HG03280 (cell line): ENCODE measurements around the gene FAM83E.
"Not testable (repeated sequence)": the region's sequence is repeated elsewhere in the genome, so short reads cannot be mapped to it uniquely, and the experiment has no call there.

Experiments
- ATAC-seq: cut with Tn5 transposase; IDR thresholded peaks from one replicate; pipeline ENCODE4 v1.9.1; 2021; ENCODE audit warnings: mild to moderate bottlenecking, moderate library complexity; ENCODE audit not compliant: unreplicated experiment

Gene FAM83E

DNA sequence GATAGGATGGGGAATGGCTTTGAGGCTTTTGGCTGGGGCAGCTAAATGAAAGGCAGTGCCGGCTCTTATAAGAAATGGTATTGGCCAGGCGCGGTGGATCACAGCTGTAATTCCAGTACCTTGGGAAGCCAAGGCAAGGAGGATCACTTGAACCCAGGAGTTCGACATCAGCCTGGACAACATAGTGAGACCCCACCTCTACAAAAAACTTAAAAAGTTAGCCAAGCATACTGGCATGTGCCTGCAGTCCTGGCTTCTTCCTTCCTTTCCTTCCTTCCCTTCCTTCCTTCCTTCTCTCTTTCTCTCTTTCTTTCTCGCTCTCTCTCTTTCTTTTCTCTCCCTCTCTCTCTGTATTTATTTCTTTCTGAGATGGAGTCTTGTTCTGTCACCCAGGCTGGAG, 28.0 kb upstream of the FAM83E start:
- no peak for ATAC-seq

DNA sequence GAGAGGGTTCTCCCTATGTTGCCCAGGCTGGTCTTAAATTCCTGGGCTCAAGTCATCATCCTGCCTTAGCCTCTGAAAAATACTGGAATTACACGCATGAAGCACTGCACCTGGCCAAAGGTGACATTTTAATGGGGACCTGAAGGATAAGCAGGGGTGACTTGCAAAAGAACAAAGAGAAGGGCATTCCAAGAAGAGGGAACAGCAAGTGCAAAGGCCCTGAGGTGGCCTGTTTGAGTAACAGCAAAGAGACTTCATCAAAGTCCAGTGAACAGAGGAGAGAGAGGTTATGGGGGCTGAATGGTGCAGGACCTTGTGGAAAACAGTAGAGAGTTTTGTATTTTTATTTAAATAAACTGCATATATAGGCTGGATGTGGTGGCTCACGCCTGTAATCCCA, 27.0 kb upstream of the FAM83E start:
- no peak for ATAC-seq

DNA sequence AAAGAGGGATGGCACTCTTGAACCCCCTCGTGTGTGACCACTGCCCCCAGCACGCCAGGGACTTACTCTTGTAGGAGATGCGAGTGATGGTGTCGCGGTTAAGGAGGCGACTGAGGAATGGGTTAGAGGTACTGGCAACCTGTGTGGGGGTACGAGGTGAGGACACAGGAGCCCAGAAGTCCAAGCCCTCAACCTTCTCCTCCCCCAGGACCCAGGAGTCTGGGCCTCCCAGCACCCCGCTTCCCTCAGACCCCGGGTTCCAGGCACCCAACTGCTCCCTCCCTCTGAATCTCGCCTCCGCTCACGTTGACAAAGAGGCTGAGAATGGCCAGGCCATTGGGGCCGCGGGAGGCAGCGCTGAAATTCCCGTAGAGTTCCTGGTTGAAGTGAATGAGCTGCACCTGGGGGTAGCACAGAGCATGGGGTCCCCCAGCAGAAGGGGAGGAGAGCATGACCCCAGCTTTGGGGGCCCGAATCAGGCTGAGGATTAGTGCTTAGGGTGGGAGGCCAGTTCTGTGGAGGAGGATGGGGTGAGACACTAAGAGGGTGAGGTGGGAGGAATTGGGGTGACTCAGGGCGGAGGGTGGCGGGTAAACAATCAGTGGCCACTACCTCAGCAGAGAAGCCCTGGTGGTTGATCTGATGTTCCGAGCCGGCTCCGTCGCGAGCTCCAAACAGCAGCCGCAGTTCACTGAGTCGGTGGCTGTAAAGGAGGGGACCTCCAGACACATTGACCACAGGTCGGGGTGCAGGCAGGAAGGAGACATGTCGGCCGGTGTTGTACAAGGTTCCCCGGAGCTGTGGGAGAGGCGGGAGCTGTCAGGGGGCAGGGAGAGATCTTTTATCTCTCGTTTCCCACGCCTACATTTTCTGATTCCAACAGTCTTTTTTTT, 24.9 kb upstream of the FAM83E start:
- ATAC-seq: no peak

DNA sequence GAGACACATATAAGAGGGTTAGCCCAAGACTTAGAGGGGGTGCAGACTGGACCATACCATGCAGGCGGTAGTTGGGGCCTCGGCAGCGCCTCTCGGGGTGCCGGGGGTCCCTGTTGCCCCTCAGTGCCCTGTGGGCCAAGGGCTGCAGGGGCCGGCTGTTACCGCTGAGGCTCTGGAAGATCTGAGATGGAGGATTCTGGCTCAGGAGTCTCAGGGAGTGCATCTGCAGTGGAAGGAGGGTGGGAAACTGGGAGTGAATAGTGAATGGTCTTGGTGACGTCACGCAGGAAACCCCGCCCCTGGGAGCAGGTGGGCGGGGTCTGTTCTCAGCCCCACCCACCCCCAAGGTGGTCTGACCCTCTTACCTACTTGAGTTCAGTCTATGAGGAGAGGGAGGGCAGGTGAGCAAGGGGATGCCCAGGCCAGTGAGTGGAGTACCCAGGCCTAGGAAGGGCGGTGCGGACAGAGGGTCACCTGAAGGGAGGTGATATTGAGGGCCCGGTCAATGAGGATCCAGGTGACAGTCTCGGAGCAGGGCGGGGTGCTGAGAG, 24.0 kb upstream of the FAM83E start:
- ATAC-seq: no peak

DNA sequence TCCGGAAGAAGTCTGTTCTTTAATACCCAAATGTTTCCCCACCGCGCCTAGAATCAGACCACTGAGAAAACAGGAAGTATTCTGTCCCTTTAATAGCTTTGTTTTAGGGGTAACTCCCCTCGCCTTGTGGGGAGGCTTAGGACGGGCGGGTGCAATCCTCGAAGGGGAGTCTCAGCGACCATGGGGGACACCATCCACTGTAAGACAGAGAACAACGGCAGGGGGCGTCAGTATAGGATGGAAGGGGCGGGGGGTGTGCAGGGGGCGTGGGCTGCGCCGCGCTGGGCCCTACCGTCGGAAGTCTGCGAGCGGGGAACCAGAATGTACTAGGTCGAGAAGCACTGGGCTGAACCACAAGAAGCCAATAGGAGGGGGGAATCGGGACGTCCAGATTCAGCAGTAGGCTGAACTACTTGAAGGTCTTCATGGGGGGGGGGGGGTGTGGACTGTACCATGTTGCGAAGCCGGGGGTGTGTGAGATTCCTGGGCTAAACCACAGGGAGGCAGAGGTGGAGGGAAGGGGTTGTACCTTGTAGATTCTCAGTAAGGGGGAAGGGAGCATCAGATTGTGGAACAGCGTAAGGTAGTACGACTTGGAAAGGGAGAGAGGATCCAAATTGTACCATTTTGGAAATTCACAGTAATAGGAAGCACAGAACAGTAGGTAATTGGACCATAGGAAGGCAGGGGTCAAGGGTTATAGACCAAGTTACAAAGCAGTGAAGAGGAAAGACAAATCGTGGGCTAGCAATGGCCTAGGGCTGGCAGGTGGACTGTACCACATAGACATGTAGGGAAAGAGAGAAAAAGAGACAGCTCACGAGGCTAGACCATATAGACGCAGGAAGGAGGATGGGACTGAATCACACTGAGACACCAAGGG, 23.3 kb upstream of the FAM83E start:
- no peak for ATAC-seq

DNA sequence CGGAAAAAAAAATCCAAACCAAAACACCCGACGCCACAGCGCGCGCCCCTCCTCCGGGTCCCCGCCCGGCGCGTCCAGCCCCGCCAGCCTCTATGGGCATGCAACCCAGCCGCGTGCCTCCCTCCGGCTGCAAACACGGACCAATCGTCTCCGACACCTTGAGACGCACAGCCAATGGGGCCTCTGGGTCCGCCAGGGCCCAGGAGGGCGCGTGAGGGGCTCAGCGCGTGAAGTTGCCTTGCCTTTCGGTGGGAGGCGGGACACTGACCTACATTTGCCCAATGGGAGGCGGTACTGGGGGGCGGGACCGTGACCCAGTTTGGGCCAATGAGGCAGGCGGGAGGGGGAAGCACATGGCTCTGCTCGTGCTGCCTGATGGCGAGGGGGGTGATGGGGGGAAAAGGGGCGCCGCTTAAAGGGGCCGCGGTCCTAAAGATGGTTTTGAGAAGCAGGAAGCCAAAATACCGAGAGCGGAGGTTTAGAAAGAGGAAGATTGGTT, 22.6 kb upstream of the FAM83E start:
- ATAC-seq: peak; percentile 67

DNA sequence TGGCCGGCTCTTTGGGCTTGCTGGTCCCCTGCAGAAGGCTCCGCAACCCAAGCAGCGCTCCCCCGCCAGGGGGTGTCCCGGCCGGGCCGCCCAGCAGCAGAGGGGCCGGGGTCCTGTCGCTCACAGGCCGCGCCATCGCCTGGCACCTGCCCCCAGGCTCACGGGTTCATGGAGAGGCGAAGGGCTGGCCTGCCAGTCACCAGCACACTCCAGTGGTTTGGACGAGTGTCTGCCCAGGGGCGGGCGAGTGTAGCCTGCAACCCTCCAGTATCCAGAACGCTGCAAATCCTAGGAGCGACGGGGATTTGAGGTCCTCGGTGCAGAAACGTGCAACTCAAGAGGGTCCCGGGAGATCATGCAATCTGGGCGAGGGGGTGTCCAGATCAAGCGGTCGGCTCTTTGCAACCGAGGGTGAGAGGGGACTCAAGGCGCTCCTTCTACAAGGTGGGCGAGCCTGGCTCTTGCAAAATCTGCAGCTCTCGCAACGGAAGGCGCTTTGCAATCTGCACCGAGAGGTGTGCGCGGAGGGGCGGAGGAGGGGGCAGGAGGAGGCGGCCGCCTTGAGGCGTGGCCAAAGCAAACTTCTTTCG, 22.1 kb upstream of the FAM83E start, which contains the start of gene DBP:
Gene DBP (minus strand): TSS at position 521 of the 590 bp plus-strand sequence. CDS start 385 bp downstream, at position 136.
- ATAC-seq: peak; percentile 1

DNA sequence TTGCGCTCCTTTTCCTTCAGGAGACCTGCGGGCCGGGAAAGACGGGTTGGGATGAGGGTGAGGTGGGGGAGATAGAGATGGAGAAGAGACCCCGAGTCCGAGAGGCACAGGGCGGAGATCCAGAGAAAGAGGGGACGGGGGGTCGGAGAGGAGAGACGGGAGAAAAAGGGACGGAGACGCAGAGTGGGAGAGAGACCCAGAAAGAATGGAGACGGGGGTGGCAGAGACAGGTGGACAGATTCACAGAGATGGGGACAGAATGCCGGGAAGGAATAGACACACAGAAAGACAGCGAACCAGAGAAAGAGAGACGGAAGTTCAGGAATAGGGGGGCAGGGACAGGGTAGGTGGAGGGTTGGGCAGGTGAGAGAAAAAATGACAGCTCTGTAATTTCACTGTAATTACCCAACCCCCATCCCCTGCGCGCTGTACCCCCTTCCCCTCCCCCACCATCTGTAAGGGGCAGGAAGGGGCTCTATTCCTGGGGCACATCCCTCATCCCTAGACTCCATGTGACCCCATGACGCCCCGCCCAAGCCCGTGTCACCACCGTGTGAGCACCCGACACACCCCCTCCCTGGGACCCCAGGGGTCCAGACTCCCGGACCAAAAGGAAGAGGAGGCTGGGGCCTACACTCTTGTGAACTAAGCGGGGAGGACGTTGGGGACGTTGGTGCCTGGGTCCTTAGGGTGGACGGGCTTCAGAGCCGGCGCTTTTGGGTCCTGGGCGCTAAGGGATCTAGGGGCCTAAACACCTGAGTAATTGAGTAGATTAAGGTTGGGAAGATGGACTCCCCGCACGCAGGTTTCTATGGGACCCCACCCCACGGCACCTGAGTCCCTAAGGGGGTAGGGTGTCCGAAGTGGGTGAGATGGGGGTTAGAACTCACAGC, 21.3 kb upstream of the FAM83E start:
- ATAC-seq: no peak

DNA sequence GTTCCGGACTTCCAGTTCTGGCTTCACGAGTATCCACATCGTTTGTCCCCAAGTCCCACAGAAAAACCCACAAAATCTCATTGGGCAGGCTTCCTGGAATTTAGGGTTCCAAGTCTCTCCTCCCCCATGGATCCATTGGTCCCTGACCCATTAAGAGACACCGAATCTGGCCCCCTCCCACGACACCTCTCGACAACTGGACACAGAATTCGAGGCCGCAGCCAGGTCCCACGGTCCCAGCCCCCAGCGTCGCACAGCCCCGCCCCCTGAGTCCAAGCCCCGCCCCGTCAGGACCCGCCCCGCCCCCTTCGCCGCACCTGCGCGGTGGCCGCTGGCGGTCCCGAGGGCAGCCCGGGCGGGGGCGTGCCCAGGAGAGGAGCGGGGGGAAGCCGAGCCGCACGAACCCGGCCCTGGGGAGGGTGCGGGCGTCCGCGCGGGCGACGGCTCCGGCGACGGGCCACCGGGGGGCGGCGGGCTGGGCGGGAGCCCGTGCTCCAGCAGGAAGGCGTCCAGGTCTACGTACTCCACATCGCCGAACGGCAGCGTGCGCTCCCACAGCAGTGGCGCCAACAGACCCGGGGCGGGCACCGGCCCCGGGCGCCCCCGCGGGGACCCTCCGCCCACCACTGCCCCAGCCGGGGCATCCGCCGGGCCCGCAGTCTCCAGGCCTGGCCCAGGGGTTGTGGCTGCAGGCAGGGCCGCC, 20.5 kb upstream of the FAM83E start:
- peak; percentile 23 for ATAC-seq

DNA sequence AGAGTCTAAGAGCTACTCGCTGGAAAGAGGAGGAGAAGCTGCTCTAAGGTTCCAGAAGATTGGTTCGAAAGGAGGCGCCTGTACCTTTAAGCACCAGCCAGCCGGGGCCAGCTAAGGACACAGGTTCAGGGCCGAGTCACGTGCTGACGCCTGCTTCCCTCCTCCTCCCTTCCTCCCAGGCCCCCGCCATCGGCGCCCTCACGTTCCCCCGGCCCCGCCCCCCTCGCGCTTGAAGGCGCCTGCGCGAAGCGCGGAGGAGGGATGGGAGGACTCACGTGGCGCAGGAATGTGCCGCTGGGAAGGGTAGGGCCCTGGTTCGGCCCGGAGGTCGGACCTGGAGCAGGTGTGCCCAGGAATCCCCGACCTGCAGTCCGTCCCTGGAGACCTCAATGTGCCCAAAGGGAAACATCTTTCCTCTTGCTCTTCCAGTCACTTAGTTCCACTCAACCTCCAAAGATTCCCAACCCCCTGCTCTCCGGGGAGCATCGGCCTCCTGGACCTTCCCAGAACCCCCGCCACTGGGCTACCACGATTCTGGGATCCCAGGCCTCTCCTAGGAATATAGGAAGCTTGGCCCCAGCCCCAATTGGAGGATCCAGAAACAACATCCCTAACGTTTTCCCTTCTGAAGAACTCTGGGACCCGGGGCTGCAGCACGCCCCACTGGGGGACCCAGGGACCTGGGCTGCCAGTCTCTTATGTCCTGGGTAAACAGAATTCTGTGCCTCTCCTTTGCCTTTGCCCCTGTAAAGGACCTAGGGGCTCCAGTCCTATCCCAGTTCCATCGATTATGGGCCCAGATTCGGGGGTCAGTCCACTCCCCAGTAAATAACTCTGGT, 19.8 kb upstream of the FAM83E start:
- peak; percentile 34 for ATAC-seq

DNA sequence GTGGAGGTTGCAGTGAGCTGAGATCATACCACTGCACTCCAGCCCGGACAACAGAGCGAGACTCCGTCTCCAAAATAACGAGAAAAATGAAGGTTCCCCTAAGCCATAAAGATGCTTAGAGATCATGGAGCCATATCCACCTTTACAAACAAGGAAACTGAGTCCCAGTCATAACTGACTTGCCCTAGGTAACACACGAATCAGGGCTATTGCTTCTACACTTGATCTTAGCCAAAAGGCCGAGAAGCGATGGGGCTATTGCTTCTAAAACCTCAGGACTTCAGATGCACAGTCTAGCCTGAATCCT, 19.1 kb upstream of the FAM83E start:
- no peak for ATAC-seq

DNA sequence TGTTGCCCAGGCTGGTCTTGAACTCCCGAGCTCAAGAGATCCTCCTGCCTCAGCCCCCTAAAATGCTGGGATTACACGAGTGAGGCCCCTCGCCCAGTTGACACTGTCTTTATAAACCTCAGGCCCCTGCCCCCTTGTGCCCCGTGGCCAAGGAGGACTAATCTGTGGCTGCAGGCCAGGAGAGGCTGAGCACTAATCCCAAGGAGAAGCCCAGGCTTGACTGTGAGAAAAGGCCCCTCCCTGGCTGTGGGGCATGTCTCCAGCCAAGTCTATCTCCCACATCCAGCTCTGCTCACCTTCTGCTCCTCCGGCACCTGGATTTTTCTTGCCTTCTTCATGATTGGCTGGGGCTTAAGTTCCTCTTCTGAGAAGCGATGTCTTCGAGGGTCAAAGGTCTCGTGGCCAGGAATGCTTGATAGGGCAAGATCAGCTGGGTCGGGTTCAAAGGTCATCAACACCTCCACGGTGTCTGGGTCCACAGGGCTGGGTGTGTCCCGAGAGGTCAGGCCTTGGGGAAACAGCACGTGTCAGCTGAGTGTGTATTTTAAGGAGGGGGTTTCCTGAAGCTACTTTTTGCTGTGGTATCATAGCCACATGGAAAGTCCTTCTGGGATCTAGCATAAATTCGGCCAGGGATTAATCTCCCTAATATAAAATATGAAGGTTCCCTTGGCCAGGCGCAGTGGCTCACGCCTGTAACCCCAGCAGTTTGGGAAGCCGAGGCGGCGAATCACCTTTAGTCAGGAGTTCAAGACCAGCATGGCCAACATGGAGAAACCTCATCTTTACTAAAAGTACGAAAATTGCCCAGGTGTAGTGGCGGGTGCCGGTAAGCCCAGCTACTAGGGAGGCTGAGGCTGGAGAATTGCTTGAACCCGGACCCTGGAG, 18.5 kb upstream of the FAM83E start:
- no peak for ATAC-seq

DNA sequence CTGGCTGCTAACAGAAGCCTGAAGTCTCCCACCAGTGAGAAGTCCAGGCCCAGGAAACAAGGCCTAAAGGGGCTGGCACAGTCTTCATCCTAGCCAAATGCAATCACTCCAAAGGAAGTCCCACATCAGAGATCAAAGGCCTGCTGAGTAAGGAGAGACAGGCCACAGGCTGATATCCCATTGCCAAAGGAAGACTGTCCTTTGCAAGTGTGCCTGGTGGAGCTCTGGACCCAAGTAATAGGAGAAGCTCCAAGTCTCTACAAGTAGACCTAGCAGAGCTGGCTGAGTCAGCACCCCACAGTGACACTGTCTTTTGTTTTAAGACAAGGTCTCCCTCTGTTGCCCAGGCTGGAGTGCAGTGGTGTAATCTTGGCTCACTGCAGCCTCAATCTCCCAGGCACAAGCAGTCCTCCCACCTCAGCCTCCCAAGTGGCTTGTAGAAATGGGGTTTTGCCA, 17.8 kb upstream of the FAM83E start:
- no peak for ATAC-seq

DNA sequence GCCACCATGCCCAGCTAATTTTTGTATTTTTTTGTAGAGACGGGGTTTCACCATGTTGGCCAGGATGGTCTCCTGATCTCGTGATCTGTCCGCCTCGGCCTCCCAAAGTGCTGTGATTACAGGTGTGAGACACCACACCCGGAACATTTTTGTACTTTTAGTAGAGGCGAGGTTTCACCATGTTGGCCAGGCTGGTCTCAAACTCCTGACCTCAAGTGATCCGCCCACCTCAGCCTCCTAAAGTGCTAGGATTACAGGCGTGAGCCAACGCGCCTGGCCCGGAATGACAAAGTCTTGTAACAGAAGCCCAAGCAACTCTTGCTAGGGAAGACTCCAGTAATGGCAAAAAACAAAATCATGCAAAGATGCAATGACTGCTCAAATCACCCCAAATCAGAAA, 17.4 kb upstream of the FAM83E start:
- not testable (repeated sequence) for ATAC-seq

DNA sequence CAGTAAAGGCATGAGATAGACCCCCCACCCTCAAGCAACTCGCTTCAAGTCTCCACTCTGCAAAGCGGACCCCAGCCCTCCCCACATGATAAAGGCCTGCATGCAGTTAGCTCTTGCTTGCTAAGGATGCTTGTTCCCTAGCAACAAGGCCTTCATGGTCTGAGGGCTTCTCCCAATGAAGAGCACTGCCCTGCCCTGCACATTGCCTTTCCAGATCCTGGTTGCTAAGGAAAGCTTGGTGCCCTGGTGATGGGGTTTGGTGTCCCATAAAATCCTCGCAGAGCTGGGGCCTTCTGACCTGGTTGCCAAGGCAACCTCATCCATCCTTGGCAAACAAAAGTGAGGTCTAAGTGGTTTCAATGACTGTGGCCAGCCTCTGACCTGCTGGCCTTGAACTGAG, 16.3 kb upstream of the FAM83E start:
- no peak for ATAC-seq

DNA sequence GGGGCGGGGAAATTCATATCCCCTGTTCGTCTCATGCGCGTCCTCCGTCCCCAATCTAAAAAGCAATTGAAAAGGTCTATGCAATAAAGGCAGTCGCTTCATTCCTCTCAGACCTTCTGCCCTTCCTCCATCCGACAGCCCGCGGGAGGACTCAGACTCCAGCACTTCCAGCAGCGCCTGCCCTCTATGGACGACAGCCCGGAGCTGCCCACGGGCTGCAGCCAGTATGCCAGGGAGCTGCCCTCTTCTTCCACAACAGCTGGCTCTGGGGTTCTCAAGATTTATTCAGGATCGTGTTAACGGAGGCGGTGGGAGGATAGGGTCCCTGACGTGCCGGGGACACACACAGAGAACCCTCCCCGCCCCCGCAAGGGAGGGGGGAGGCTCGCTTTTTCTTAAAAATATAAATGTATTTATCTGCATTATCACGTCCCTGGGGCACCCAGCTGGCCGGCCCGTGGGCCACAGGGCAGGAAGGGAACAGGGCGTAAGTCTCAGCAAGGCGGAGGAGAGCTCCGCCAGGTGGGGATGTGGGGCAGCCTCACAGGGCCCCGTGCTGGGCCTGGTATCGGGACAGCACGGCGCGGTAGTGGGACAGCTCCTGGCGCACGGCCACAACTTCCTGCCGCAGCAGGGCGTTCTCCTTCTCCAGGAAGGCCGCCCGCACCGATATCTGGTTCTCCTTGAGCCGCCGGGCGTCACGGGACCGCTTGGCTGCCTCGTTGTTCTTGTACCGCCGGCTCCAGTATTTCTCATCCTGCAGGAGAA, 15.6 kb upstream of the FAM83E start:
- no peak for ATAC-seq
